Ramos (cell line): ENCODE measurements around the gene KRTAP10-11.
"Not testable (repeated sequence)": the region's sequence is repeated elsewhere in the genome, so short reads cannot be mapped to it uniquely, and the experiment has no call there.

ENCODE experiments used
- in situ Hi-C: fragments of 300-500 bp; cut with MboI; formaldehyde crosslinking; loops from one replicate; pipeline ENCODE4 v1.14.3; 2022; ENCODE audit warnings: low sequenced_read_pairs; ENCODE audit not compliant: unreplicated experiment

KRTAP10-11 gene

DNA sequence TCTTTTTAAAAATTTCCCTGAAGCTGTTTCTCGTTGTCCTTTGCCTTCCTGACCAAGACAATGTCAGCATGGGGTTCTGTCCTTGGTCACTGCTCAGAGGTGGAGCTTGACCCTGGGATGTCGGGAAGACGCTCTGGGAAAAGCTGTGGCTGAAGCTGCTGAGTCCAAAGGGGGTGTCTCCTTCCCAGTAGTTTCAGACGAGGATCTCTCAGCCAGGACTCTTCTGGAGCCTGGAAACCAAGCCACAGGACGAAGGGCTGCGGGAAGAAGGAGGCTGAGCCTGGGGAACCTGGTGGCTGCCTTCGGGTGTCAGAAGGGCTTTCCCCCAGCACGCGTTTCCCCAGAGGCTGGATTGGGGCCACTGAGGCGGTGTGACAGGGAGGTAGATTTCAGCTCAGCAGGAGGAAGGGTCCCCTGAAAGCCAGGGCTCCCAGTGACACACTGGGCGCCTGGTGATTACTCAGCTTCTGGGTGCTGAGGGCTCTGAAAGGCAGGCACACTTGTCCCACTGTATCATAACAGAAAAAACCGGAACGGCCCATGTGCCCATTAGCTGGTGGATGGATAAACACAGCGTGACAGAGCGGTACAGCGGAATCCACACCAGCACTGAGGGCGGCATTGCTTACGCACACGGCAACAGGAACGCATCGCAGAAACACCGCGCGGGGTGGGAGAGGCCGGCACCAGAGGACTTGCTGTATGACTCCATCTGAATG is 40.8 kb downstream of the KRTAP10-11 start:
- in situ Hi-C loops = no loop called here

DNA sequence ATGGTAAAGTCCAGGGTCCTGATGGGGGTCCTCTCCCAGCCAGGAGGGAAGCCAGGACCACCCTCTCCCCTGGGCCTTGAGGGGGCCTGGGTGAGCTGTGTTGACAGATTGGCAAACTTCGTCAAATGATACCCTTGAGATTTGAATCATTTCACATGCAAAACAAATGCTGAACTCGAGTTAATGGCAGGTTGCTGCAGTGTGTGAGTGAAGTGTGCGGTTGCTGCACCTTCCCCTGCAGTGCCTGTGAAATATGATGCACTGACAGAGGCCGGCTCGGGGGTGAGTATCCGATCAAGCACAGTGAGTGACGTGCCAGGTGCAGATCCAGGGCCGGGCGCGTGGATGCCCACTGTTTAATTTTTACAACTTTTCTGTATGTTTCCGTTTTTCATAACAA is 41.5 kb downstream of the KRTAP10-11 start:
- in situ Hi-C loops = no loop called here

DNA sequence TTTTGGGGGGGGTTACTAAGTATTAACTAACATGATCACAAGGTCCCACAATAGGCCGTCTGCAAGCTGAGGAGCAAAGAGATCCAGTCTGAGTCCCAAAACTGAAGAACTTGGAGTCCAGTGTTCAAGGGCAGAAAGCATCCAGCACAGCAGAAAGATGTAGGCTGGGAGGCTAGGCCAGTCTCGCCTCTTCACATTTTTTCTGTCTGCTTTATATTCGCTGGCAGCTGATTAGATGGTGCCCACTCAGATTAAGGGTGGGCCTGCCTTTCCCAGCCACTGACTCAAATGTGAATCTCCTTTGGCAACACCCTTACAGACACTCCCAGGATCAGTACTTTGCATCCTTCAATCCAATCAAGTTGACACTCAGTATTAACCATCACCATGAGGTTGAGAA is 43.5 kb downstream of the KRTAP10-11 start:
- in situ Hi-C loops = not testable (repeated sequence)

DNA sequence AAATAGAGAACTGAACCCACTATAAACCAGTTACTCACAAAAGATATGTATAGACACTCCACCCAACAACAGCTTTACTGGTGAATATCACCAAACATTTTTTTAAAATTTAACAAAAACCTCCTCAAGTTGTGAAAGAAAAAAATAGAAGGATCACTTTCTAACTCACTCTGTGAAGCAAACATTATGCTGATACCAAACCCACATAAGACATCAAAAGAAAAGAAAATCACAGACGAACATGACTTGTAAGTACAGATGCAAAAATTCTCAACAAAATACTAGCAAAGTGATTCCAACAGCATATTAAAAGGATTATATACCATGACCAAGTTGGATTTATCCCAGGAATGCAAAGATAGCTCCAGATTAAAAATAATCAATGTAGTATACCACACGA is 45.5 kb downstream of the KRTAP10-11 start:
- in situ Hi-C loops = no loop called here

DNA sequence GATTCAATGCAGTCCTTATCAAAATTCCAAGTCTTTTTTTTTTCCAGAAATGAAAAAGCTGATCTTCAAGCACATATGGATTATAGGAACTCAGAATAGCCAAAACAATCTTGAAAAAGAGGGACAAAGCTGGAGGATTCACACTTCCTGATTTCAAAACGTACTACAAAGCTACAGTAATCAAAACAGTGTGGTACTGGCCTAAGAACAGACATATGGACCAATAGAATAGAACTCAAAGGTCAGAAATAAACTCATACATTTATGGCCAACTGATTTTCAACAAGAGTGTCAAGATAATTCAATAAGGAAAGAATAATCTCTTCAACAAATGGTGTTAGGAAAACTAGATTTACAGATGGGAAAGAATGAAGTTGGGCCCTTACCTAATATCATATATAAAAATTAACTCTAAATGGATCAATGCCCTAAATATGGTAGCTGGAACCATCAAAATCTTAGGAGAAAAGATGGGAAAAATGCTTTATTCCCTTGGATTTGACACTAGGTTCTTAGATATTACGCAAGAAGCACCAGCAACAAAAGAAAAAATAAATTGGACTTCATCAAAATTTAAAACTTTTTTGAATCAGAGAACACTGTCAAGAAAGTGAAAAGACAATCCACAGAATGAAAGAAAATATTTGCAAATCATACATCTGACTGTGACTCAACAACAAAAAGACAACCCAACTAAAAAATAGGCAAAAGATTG is 46.7 kb downstream of the KRTAP10-11 start:
- in situ Hi-C loops = no loop called here

DNA sequence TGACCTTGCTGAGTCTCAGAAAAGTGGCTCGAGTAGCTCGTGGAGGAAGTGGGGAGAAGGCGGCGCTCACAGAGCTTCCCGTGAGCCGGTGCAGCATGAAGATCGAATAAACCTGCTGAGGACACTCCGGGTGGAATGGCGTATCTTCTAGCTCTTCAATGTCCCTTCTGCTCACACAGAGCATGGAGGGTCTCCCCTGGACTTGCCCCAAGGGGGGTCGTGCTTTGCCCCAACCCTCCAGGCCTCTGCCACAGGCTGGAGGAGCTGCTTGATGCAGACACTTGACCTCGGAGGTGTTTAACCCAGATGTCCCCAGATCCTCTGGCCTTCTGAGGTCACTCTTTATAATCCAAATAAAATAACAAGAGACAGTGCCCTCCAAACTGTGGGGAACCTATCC is 48.6 kb downstream of the KRTAP10-11 start:
- in situ Hi-C loops = no loop called here

DNA sequence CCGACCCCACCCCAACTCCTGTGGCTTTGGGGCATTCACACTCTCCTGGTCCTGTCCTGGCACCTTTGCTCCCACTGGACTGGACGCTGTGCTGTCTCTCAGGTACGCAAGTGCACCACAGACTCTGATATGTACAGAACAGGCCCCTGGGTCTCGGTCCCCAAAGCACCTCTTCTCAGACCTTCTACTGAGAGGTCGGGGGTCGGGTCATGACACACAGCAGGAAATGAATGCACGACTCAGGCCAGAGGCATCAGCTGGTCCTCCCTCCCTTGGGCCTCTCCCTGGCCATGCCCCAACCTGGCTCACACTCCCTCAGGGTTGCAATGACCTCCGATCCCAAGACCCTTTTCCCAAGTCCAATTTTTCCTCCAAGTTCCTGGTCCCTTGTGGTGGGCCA is 49.0 kb downstream of the KRTAP10-11 start:
- in situ Hi-C loops = no loop called here

DNA sequence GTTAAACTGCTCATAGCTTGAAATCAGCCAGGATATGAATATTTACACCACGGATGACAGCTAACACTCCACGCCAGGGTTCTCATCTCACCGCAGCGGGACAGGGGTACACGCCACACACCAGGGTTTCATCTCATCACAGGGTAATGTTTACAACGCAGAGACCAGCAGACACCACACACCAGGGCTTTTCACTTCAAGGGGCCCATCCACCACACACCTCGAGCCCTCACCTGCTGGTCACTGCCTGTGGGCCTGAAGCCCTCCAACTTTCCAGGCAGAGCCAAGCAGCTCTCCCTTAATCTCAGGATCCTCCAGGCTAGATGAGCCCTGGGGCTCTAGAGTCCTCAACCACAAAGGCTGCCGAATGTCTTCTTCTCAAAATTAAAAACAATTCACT is 49.4 kb downstream of the KRTAP10-11 start:
- in situ Hi-C loops = no loop called here

DNA sequence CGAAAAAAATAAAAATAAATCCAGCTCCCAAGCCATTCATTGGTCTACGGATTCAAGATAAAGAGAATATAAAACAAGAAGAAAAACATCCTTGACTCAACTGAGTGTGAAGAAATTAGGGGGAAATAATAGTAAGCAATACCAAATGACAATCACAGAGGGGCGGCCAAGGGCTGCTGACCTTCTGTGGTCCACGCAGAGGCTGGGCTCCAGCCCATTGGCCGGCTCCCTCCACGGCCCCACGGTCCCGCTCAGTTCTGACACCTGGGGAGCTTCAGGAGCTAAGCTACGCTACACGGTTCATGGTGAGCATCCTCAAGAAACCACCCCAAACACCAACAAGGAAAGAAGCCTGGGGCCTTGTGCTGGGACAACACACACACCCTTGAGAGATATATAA is 50.4 kb downstream of the KRTAP10-11 start:
- in situ Hi-C loops = no loop called here
